SK-N-SH (cell line): ENCODE data around the gene ESPL1. TPM values are rescaled to one million over a fixed set of nuclear protein-coding genes. Genes with fewer than 3 reads are reported as not detected.

ENCODE experiments used
- CTCF ChIA-PET: fragments of 300-600, 350-600 bp; formaldehyde crosslinking; extraction: SDS; loops from one replicate; lab custom pipeline; 2021; lab: Yijun Ruan, JAX
- POLR2A ChIA-PET: fragments of 350-600 bp; sonication (Branson Sonifier 250); formaldehyde crosslinking; extraction: SDS; loops from one replicate; lab custom pipeline; 2020; ENCODE audit warnings: antibody characterized with exemption, inconsistent platforms; lab: Yijun Ruan, JAX
- DNase-seq: peaks from one replicate; pipeline ENCODE4 v3.0.0; 2012
- H2AFZ ChIP-seq: fragments of 200-600 bp; sonication (generic); 2 replicates; pipeline ENCODE4 v1.8.1; 2016; ENCODE audit warnings: antibody characterized with exemption, mild to moderate bottlenecking, low read depth
- H3F3A ChIP-seq: fragments of 200-600 bp; sonication (generic); replicated peaks from 2 replicates; pipeline ENCODE3; 2016; ENCODE audit warnings: antibody characterized with exemption, mild to moderate bottlenecking; ENCODE audit not compliant: insufficient read depth
- H3K27ac ChIP-seq, 2 experiments: fragments of 200-500 bp in 1 of 2; fragments of 200-600 bp in 1 of 2; sonication (Bioruptor generic) in 1 of 2; sonication (generic), shearing (Covaris generic) in 1 of 2; 2 replicates each; pipeline versions ENCODE4 v1.5.1 to v1.6.1; 2014 to 2016; ENCODE audit warnings: low read depth in 2 of 2, inconsistent platforms in 1 of 2, low read length in 1 of 2, mild to moderate bottlenecking in 1 of 2, mixed read lengths in 1 of 2
- H3K27me3 ChIP-seq: fragments of 200-600 bp; sonication (generic), shearing (Covaris generic); 2 replicates; pipeline ENCODE4 v1.6.1; 2016; ENCODE audit warnings: mixed run types; ENCODE audit not compliant: insufficient read depth
- H3K36me3 ChIP-seq, 2 experiments: fragments of 200-500 bp in 1 of 2; fragments of 200-600 bp in 1 of 2; sonication (Bioruptor generic) in 1 of 2; sonication (generic) in 1 of 2; replicated peaks in 1 of 2; 2 replicates each; pipeline versions ENCODE3 to v1.5.1; 2014 to 2016; ENCODE audit warnings: low read length in 1 of 2, mild to moderate bottlenecking in 1 of 2; ENCODE audit not compliant: insufficient read depth in 2 of 2, control insufficient read depth in 1 of 2
- H3K4me1 ChIP-seq, 2 experiments: fragments of 200-500 bp in 1 of 2; fragments of 200-600 bp in 1 of 2; sonication (Bioruptor generic) in 1 of 2; sonication (generic), shearing (Covaris generic) in 1 of 2; 2 replicates each; pipeline versions ENCODE4 v1.5.1 to v1.6.1; 2014 to 2016; ENCODE audit warnings: low read depth in 1 of 2, low read length in 1 of 2, mixed run types in 1 of 2; ENCODE audit not compliant: insufficient read depth in 2 of 2, control insufficient read depth in 1 of 2
- H3K4me2 ChIP-seq: fragments of 200-600 bp; sonication (generic), shearing (Covaris generic); 2 replicates; pipeline ENCODE4 v1.6.1; 2017; ENCODE audit warnings: mixed run types
- H3K4me3 ChIP-seq, 2 experiments: fragments of 200-500 bp in 1 of 2; fragments of 200-600 bp in 1 of 2; sonication (Bioruptor generic) in 1 of 2; sonication (generic), shearing (Covaris generic) in 1 of 2; 2 replicates each; pipeline versions ENCODE4 v1.5.1 to v1.8.1; 2014 to 2016; ENCODE audit warnings: low read depth in 2 of 2, inconsistent platforms in 1 of 2, low read length in 1 of 2, mild to moderate bottlenecking in 1 of 2, mixed read lengths in 1 of 2, moderate library complexity in 1 of 2
- H3K79me2 ChIP-seq: fragments of 200-600 bp; sonication (generic); 2 replicates; pipeline ENCODE4 v1.8.1; 2017; ENCODE audit warnings: mild to moderate bottlenecking; ENCODE audit not compliant: insufficient read depth
- H3K9ac ChIP-seq: fragments of 200-600 bp; sonication (generic); 2 replicates; pipeline ENCODE4 v1.6.1; 2017; ENCODE audit warnings: mixed run types
- H3K9me2 ChIP-seq: fragments of 200-600 bp; sonication (generic); 2 replicates; pipeline ENCODE4 v1.6.1; 2017; ENCODE audit warnings: mixed run types
- H3K9me3 ChIP-seq: fragments of 200-600 bp; sonication (generic); 2 replicates; pipeline ENCODE4 v1.6.1; 2017; ENCODE audit warnings: mixed run types, mild to moderate bottlenecking, moderate library complexity
- H4K20me1 ChIP-seq: fragments of 200-600 bp; sonication (generic); 2 replicates; pipeline ENCODE4 v1.6.1; 2017; ENCODE audit warnings: mild to moderate bottlenecking, mixed run types; ENCODE audit not compliant: insufficient read depth
- CHD2 ChIP-seq: fragments of 150-350 bp; IDR thresholded peaks from 2 replicates; pipeline ENCODE4 v1.6.1; 2018; ENCODE audit warnings: low read length; ENCODE audit not compliant: partially characterized antibody
- NRF1 ChIP-seq: IDR thresholded peaks from 2 replicates; pipeline ENCODE4 v1.6.1; 2012; ENCODE audit warnings: low read depth, mild to moderate bottlenecking, low read length
- POLR2AphosphoS5 ChIP-seq: IDR thresholded peaks from 2 replicates; pipeline ENCODE4 v1.6.1; 2012; ENCODE audit warnings: low read depth, low read length
- RFX5 ChIP-seq: IDR thresholded peaks from 2 replicates; pipeline ENCODE4 v1.6.1; 2012; ENCODE audit warnings: mild to moderate bottlenecking, improper control_type of control experiment, low read length
- RXRA ChIP-seq: IDR thresholded peaks from 2 replicates; pipeline ENCODE4 v1.4.0; 2012; ENCODE audit warnings: low read depth, mild to moderate bottlenecking, borderline replicate concordance
- SIN3A ChIP-seq: IDR thresholded peaks from 2 replicates; pipeline ENCODE4 v1.6.1; 2012; ENCODE audit warnings: low read depth, mild to moderate bottlenecking, low read length, moderate library complexity, borderline replicate concordance
- TCF12 ChIP-seq: IDR thresholded peaks from 2 replicates; pipeline ENCODE4 v1.4.0; 2012
- TEAD4 ChIP-seq: IDR thresholded peaks from 2 replicates; pipeline ENCODE4 v1.4.0; 2012; ENCODE audit warnings: mild to moderate bottlenecking, borderline replicate concordance; ENCODE audit not compliant: insufficient read depth
- USF2 ChIP-seq: fragments of 150-350 bp; IDR thresholded peaks from 2 replicates; pipeline ENCODE4 v1.6.1; 2017; ENCODE audit warnings: antibody characterized with exemption, low read length, low read depth, borderline replicate concordance
- WGBS: methylation state at CpG from one replicate; pipeline ENCODE4 v1.1.6; 2017; ENCODE audit warnings: low lambda C conversion rate; 5-methylcytosine and 5-hydroxymethylcytosine counted together
- polyA plus RNA-seq, 3 experiments: library from polyadenylated mRNA; depleted of rRNA; stranded (reverse); fragments of >200 nt; gene quantifications; 2 replicates each; pipeline ENCODE4 v1.2.3, GENCODE V29; 2012

The ESPL1 gene
- polyA plus RNA-seq, 1 of the 3 experiments (the other 2 are of a cell fraction): 8.6 TPM

GRCh38 chr12:53226815-53227214, 41.3 kb upstream of the ESPL1 start:
- DNase-seq: no peak
- peaks cover 0 to 8% of the 10 kb centered on the region in 2 experiments for H3K36me3 ChIP-seq
- no peak overlapping the region for H3K4me3 ChIP-seq
- H3K4me1 ChIP-seq: peaks cover 48 to 59% of the 10 kb centered on the region in 2 experiments
- no peak overlapping the region for H3K9ac ChIP-seq
- CTCF ChIA-PET: interaction anchor here (1.2 kb wide), 1 partner anchor 68 kb away, joined by 3 read pairs; no protein-coding TSS in a partner anchor
- H3K27me3 ChIP-seq: no peaks in the 10 kb centered on the region
- H2AFZ ChIP-seq: no peak overlapping the region
- H3K4me2 ChIP-seq: no peak overlapping the region
- 96% methylated on average over 4 of the region's 4 CpGs for WGBS
- peaks cover 26% of the 10 kb centered on the region for H3F3A ChIP-seq
- POLR2A ChIA-PET: no interaction called here
- no peaks in the 10 kb centered on the region for H4K20me1 ChIP-seq
- no peaks in the 10 kb centered on the region for H3K9me2 ChIP-seq
- TF ChIP-seq POLR2AphosphoS5: no peak
- no peak for TF ChIP-seq NRF1
- no peak for TF ChIP-seq CHD2
- TF ChIP-seq SIN3A: no peak
- no peak for TF ChIP-seq TEAD4
- TF ChIP-seq RXRA: no peak
- TF ChIP-seq USF2: no peak
- no peak for TF ChIP-seq RFX5
- no peaks in the 10 kb centered on the region for H3K9me3 ChIP-seq
- no peak overlapping the region for H3K27ac ChIP-seq
- peaks cover 5% of the 10 kb centered on the region; the same call in 1 of the 2 replicates for H3K79me2 ChIP-seq

GRCh38 chr12:53227341-53227740, 40.8 kb upstream of the ESPL1 start:
- no peak for DNase-seq
- Histone ChIP-seq H3K79me2 (peaks cover 5% of the 10 kb centered on the region; the same call in 1 of the 2 replicates), H3K4me3 (no peak overlapping the region), H2AFZ (no peak overlapping the region), H3K4me2 (no peak overlapping the region), H3K4me1 (peaks cover 43 to 54% of the 10 kb centered on the region in 2 experiments), H3K27me3 (no peaks in the 10 kb centered on the region), H3K9ac (no peak overlapping the region), H3K36me3 (peaks cover 0 to 8% of the 10 kb centered on the region in 2 experiments), H3K27ac (no peak overlapping the region), H3K9me2 (no peaks in the 10 kb centered on the region)
- ChIA-PET CTCF (interaction anchor here (0.9 kb wide), 2 partner anchors 40 to 93 kb away, joined by 3 to 4 read pairs; partner anchors contain the start of gene ESPL1), POLR2A (no interaction called here)
- WGBS: 95% methylated on average over 6 of the region's 11 CpGs
- no peak for TF ChIP-seq USF2
- no peak for TF ChIP-seq RXRA
- TF ChIP-seq TEAD4: no peak
- no peak for TF ChIP-seq SIN3A
- TF ChIP-seq RFX5: no peak
- no peak for TF ChIP-seq TCF12
- TF ChIP-seq CHD2: no peak
- TF ChIP-seq, all 33 proteins: peak for 0
- no peaks in the 10 kb centered on the region for H4K20me1 ChIP-seq
- no peaks in the 10 kb centered on the region for H3K9me3 ChIP-seq
- peaks cover 21% of the 10 kb centered on the region for H3F3A ChIP-seq
